Muscle of leg (tissue), 11 donors: ENCODE results near the gene CHD6. TPM values are rescaled to one million over a fixed set of nuclear protein-coding genes. Genes with fewer than 3 reads are reported as not detected.

Source experiments
- DNase-seq: peaks from one replicate; pipeline ENCODE4 v3.0.0; 2013
- H3K27ac ChIP-seq: one replicate; pipeline ENCODE4 v1.5.1; 2013; ENCODE audit warnings: mild to moderate bottlenecking, low read length, control low read depth
- H3K27me3 ChIP-seq: one replicate; pipeline ENCODE4 v1.6.1; 2013; ENCODE audit warnings: low read length; ENCODE audit not compliant: control insufficient read depth, insufficient read depth
- H3K36me3 ChIP-seq: one replicate; pipeline ENCODE4 v1.6.1; 2013; ENCODE audit warnings: low read length; ENCODE audit not compliant: control insufficient read depth, insufficient read depth
- H3K4me1 ChIP-seq: one replicate; pipeline ENCODE4 v1.6.1; 2013; ENCODE audit warnings: low read length; ENCODE audit not compliant: control insufficient read depth, insufficient read depth
- H3K4me3 ChIP-seq: one replicate; pipeline ENCODE4 v1.5.1; 2013; ENCODE audit warnings: low read length, control low read depth
- H3K9me3 ChIP-seq: replicated peaks from 2 replicates; pipeline ENCODE4 v1.6.1; 2013; ENCODE audit warnings: low read depth, low read length; ENCODE audit not compliant: control insufficient read depth
- WGBS: methylation state at CpG from one replicate; pipeline ENCODE4 v1.1.5; 2013; ENCODE audit warnings: missing lambda C conversion rate; ENCODE audit not compliant: insufficient coverage; 5-methylcytosine and 5-hydroxymethylcytosine counted together
- polyA plus RNA-seq, 8 donors: library from polyadenylated mRNA; unstranded; fragments of 120-200 nt; gene quantifications; one replicate each; pipeline versions ENCODE4 v1.2.1 to v1.2.3, GENCODE V29; 2013; ENCODE audit warnings: inconsistent platforms in 1 of 8, low replicate concordance in 1 of 8; ENCODE audit not compliant: insufficient read length in 8 of 8, insufficient read depth in 1 of 8
- total RNA-seq: library from RNA; stranded (reverse); fragments of 120-200 nt; gene quantifications from one replicate; pipeline ENCODE4 v1.2.4, GENCODE V29; 2013

The CHD6 gene
- total and polyA plus RNA-seq, 9 donors: 16.2 to 43.9 (median 20.6) TPM

GRCh38 chr20:41392295-41392694 lies 225.9 kb downstream of the CHD6 start:
- no CpG with 5 or more reads among the region's 1 CpG for WGBS
- Histone ChIP-seq H3K9me3 (no peaks in the 10 kb centered on the region), H3K36me3 (no peaks in the 10 kb centered on the region), H3K4me3 (no peak overlapping the region), H3K27ac (peak overlapping the region; percentile 66), H3K4me1 (peaks cover 59% of the 10 kb centered on the region), H3K27me3 (no peaks in the 10 kb centered on the region)
- DNase-seq: no peak

- no peak overlapping the region for H3K27ac ChIP-seq
- H3K36me3 ChIP-seq: no peaks in the 10 kb centered on the region
- H3K4me1 ChIP-seq: peaks cover 66% of the 10 kb centered on the region
- no peaks in the 10 kb centered on the region for H3K27me3 ChIP-seq
- H3K9me3 ChIP-seq: no peaks in the 10 kb centered on the region
- no peak for DNase-seq
- no peak overlapping the region for H3K4me3 ChIP-seq
- 74% methylated on average over 7 of the region's 10 CpGs for WGBS
These were observed 226.6 kb downstream of the CHD6 start for GRCh38 chr20:41391587-41392001.

GRCh38 chr20:41390889-41391288 lies 227.3 kb downstream of the CHD6 start:
- no CpG with 5 or more reads among the region's 3 CpGs for WGBS

GRCh38 chr20:41387444-41387851 lies 230.7 kb downstream of the CHD6 start:
- Histone ChIP-seq H3K27ac (peak overlapping the region; percentile 81), H3K4me3 (no peak overlapping the region), H3K4me1 (peaks cover 37% of the 10 kb centered on the region), H3K9me3 (no peaks in the 10 kb centered on the region), H3K27me3 (no peaks in the 10 kb centered on the region), H3K36me3 (no peaks in the 10 kb centered on the region)
- 5% methylated on average over 5 of the region's 9 CpGs for WGBS
- DNase-seq: peak; percentile 88

More at GRCh38 chr20:41390889-41391288, 227.3 kb downstream of the CHD6 start:
- Histone ChIP-seq H3K4me1 (peaks cover 60% of the 10 kb centered on the region), H3K36me3 (no peaks in the 10 kb centered on the region), H3K9me3 (no peaks in the 10 kb centered on the region), H3K27me3 (no peaks in the 10 kb centered on the region), H3K4me3 (no peak overlapping the region), H3K27ac (no peak overlapping the region)
- DNase-seq: no peak

GRCh38 chr20:41386502-41387427 lies 231.4 kb downstream of the CHD6 start:
- 35% methylated on average over 7 of the region's 14 CpGs for WGBS
- Histone ChIP-seq H3K27me3 (no peaks in the 10 kb centered on the region), H3K4me1 (peaks cover 30% of the 10 kb centered on the region), H3K4me3 (no peak overlapping the region), H3K27ac (peak overlapping the region; percentile 81), H3K36me3 (no peaks in the 10 kb centered on the region), H3K9me3 (no peaks in the 10 kb centered on the region)
- peak; percentile 98 for DNase-seq

- no peaks in the 10 kb centered on the region for H3K27me3 ChIP-seq
- H3K4me3 ChIP-seq: no peak overlapping the region
- H3K36me3 ChIP-seq: no peaks in the 10 kb centered on the region
- H3K9me3 ChIP-seq: no peaks in the 10 kb centered on the region
- WGBS: 11% methylated on average over 3 of the region's 7 CpGs
- peaks cover 29% of the 10 kb centered on the region for H3K4me1 ChIP-seq
- H3K27ac ChIP-seq: peak overlapping the region; percentile 74
- DNase-seq: peak; percentile 69
These were observed 235.3 kb downstream of the CHD6 start for GRCh38 chr20:41382791-41383305.

- Histone ChIP-seq H3K36me3 (no peaks in the 10 kb centered on the region), H3K4me1 (peaks cover 15% of the 10 kb centered on the region), H3K4me3 (no peak overlapping the region), H3K27me3 (no peaks in the 10 kb centered on the region), H3K9me3 (no peaks in the 10 kb centered on the region), H3K27ac (no peak overlapping the region)
- no peak for DNase-seq
- 34% methylated on average over 9 of the region's 12 CpGs for WGBS
These were observed 237.5 kb downstream of the CHD6 start for GRCh38 chr20:41380551-41381193.

GRCh38 chr20:41379551-41379950 lies 238.6 kb downstream of the CHD6 start:
- Histone ChIP-seq H3K27me3 (no peaks in the 10 kb centered on the region), H3K36me3 (no peaks in the 10 kb centered on the region), H3K4me3 (no peak overlapping the region), H3K9me3 (no peaks in the 10 kb centered on the region), H3K4me1 (peaks cover 15% of the 10 kb centered on the region), H3K27ac (no peak overlapping the region)
- DNase-seq: no peak
- no CpG with 5 or more reads among the region's 2 CpGs for WGBS

- no peak for DNase-seq
- Histone ChIP-seq H3K9me3 (no peaks in the 10 kb centered on the region), H3K4me3 (no peak overlapping the region), H3K4me1 (peaks cover 17% of the 10 kb centered on the region), H3K27me3 (no peaks in the 10 kb centered on the region), H3K27ac (no peak overlapping the region), H3K36me3 (no peaks in the 10 kb centered on the region)
- WGBS: 54% methylated on average over 6 of the region's 6 CpGs
These were observed 240.9 kb downstream of the CHD6 start for GRCh38 chr20:41377275-41377674.

- WGBS: no CpG with 5 or more reads among the region's 5 CpGs
- DNase-seq: no peak
These were observed 241.8 kb downstream of the CHD6 start for GRCh38 chr20:41376349-41376748.

More at GRCh38 chr20:41376349-41376748, 241.8 kb downstream of the CHD6 start:
- H3K4me3 ChIP-seq: no peak overlapping the region
- no peak overlapping the region for H3K27ac ChIP-seq
- no peaks in the 10 kb centered on the region for H3K27me3 ChIP-seq
- peaks cover 2% of the 10 kb centered on the region for H3K9me3 ChIP-seq
- peaks cover 17% of the 10 kb centered on the region for H3K4me1 ChIP-seq
- H3K36me3 ChIP-seq: no peaks in the 10 kb centered on the region
